ENCODE data around the gene KISS1R. TPM values are rescaled to one million over a fixed set of nuclear protein-coding genes. Genes with fewer than 3 reads are reported as not detected.

The KISS1R gene
- total RNA-seq, 1 donor from 2014 or later = not detected

- DNase-seq = peak; percentile 95
These were observed 17.8 kb downstream of the KISS1R start for GRCh38 chr19:934865-935479.

GRCh38 chr19:936175-936546 lies 19.0 kb downstream of the KISS1R start:
- Histone ChIP-seq H3K9me3 (no peaks in the 10 kb centered on the region), H3K27me3 (ENCODE audit: low read depth) (no peaks in the 10 kb centered on the region), H3K27ac (no peak overlapping the region), H3K36me3 (peaks cover 4% of the 10 kb centered on the region), H3K4me1 (peaks cover 59% of the 10 kb centered on the region), H3K4me3 (no peak overlapping the region)
- DNase-seq (no peak), ATAC-seq (no peak)
- no peak for TF ChIP-seq CTCF (IDR thresholded peaks at IDR 0.05)
- intact Hi-C loops (cut with DNase I) = no loop called here

More at GRCh38 chr19:934865-935479, 17.8 kb downstream of the KISS1R start:
- Histone ChIP-seq H3K36me3 (peaks cover 7% of the 10 kb centered on the region), H3K4me3 (peak overlapping the region; percentile 16), H3K27ac (peak overlapping the region; percentile 65), H3K27me3 (ENCODE audit: low read depth) (no peaks in the 10 kb centered on the region), H3K4me1 (peaks cover 48% of the 10 kb centered on the region), H3K9me3 (no peaks in the 10 kb centered on the region)
- ATAC-seq = peak; percentile 96 to 98
- intact Hi-C loops (cut with DNase I) = no loop called here
- no peak for TF ChIP-seq CTCF (IDR thresholded peaks at IDR 0.05)

GRCh38 chr19:937259-937694 lies 20.1 kb downstream of the KISS1R start:
- intact Hi-C loops (cut with DNase I) = no loop called here
- peaks cover 63% of the 10 kb centered on the region for H3K4me1 ChIP-seq

GRCh38 chr19:938233-938923 lies 21.2 kb downstream of the KISS1R start:
- DNase-seq (no peak), ATAC-seq (no peak)
- intact Hi-C loops (cut with DNase I) = no loop called here
- Histone ChIP-seq H3K4me3 (no peak overlapping the region), H3K27ac (no peak overlapping the region), H3K36me3 (peaks cover 4% of the 10 kb centered on the region), H3K27me3 (ENCODE audit: low read depth) (no peaks in the 10 kb centered on the region), H3K4me1 (peaks cover 53% of the 10 kb centered on the region), H3K9me3 (no peaks in the 10 kb centered on the region)
- no peak for TF ChIP-seq CTCF (IDR thresholded peaks at IDR 0.05)

More at GRCh38 chr19:937259-937694, 20.1 kb downstream of the KISS1R start:
- Histone ChIP-seq H3K27ac (no peak overlapping the region), H3K9me3 (no peaks in the 10 kb centered on the region), H3K36me3 (peaks cover 4% of the 10 kb centered on the region), H3K4me3 (no peak overlapping the region), H3K27me3 (ENCODE audit: low read depth) (no peaks in the 10 kb centered on the region)
- DNase-seq (no peak), ATAC-seq (no peak)
- no peak for TF ChIP-seq CTCF (IDR thresholded peaks at IDR 0.05)

GRCh38 chr19:939439-939838 lies 22.3 kb downstream of the KISS1R start:
- Histone ChIP-seq H3K27ac (no peak overlapping the region), H3K4me1 (peaks cover 42% of the 10 kb centered on the region), H3K4me3 (no peak overlapping the region), H3K36me3 (peaks cover 4% of the 10 kb centered on the region), H3K27me3 (ENCODE audit: low read depth) (no peaks in the 10 kb centered on the region), H3K9me3 (no peaks in the 10 kb centered on the region)
- TF ChIP-seq CTCF (IDR thresholded peaks at IDR 0.05) = no peak
- no peak for DNase-seq
- intact Hi-C loops (cut with DNase I) = no loop called here
- no peak for ATAC-seq

Data from lower lobe of right lung (tissue), 2 donors.